ENCODE data around the gene FADS6. TPM values are rescaled to one million over a fixed set of nuclear protein-coding genes. Genes with fewer than 3 reads are reported as not detected.

The FADS6 gene
- total RNA-seq, 2 donors from 2014 or later = not detected

GRCh38 chr17:74936470-74936799, 43.0 kb upstream of the FADS6 start:
- Histone ChIP-seq H3K4me1 (peaks cover 0 to 11% of the 10 kb centered on the region in 2 donors), H3K27me3 (peaks cover 16 to 18% of the 10 kb centered on the region in 2 donors), H3K9me3 (no peaks in the 10 kb centered on the region), H3K27ac (no peak overlapping the region), H3K36me3 (no peaks in the 10 kb centered on the region), H3K4me3 (no peak overlapping the region)
- DNase-seq (ENCODE audit: low spot score) = no peak
- TF ChIP-seq CTCF (IDR thresholded peaks at IDR 0.05) = no peak

GRCh38 chr17:74935585-74936469, 42.4 kb upstream of the FADS6 start, which contains the start of gene OTOP3:
Gene OTOP3 (plus strand): TSS chr17:74935898. CDS start chr17:74935922, 24 bp downstream.
- TF ChIP-seq CTCF (IDR thresholded peaks at IDR 0.05) = no peak
- Histone ChIP-seq H3K27ac (no peak within 1 kb of the TSS), H3K4me3 (no peak within 1 kb of the TSS), H3K27me3 (peaks cover 16 to 18% of the 10 kb centered on the region in 2 donors), H3K9me3 (no peaks in the 10 kb centered on the region), H3K4me1 (peaks cover 0 to 11% of the 10 kb centered on the region in 2 donors), H3K36me3 (no peaks in the 10 kb centered on the region)
- DNase-seq (ENCODE audit: low spot score) = no peak

DNA sequence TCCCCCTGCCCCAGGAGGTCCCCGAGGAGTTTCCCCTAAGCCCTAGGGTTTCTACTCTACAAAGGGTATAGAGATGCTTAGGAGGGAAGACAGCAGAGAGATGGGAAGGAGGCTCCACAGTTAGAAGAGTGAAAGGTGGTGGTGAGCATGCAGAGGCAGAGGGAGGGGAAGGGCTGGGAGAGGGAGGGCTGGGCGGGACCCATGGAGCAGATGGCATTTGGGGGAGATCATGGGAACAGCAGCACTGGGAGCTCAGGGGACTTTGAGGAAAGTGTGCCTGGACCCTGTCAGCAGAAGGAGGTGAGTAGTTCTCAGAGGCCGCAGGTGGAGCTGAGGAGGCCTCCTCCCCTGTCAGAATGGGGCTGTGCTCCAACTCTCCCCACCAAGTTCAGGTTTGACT, 41.6 kb upstream of the FADS6 start:
- no peak for DNase-seq (ENCODE audit: low spot score)
- H3K4me3 ChIP-seq = no peak overlapping the region
- H3K27me3 ChIP-seq = peaks cover 16 to 18% of the 10 kb centered on the region in 2 donors

DNA sequence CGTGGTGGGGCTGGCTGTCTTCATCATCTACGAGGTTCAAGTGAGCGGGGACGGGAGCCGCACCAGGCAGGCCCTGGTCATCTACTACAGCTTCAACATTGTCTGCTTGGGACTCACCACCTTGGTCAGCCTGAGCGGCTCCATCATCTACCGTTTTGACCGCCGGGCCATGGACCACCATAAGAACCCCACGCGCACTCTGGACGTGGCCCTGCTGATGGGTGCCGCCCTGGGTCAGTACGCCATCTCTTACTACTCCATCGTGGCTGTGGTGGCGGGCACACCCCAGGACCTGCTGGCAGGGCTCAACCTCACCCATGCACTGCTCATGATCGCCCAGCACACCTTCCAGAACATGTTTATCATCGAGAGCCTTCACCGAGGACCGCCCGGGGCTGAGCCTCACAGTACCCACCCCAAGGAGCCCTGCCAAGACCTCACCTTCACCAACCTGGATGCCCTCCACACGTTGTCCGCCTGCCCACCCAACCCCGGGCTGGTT, 37.2 kb upstream of the FADS6 start:
- DNase-seq (ENCODE audit: low spot score) = no peak
- TF ChIP-seq CTCF (IDR thresholded peaks at IDR 0.05) = no peak
- H3K27me3 ChIP-seq = peaks cover 6 to 8% of the 10 kb centered on the region in 2 donors

More for the DNA sequence above, 41.6 kb upstream of the FADS6 start:
- no peak for TF ChIP-seq CTCF (IDR thresholded peaks at IDR 0.05)
- Histone ChIP-seq H3K4me1 (peaks cover 0 to 11% of the 10 kb centered on the region in 2 donors), H3K9me3 (no peaks in the 10 kb centered on the region), H3K36me3 (no peaks in the 10 kb centered on the region), H3K27ac (no peak overlapping the region)

GRCh38 chr17:74928786-74929185, 35.4 kb upstream of the FADS6 start:
- DNase-seq (ENCODE audit: low spot score) = no peak
- H3K36me3 ChIP-seq = no peaks in the 10 kb centered on the region
- no peaks in the 10 kb centered on the region for H3K9me3 ChIP-seq
- H3K27me3 ChIP-seq = peaks cover 0 to 16% of the 10 kb centered on the region in 2 donors
- peaks cover 0 to 11% of the 10 kb centered on the region in 2 donors for H3K4me1 ChIP-seq
- H3K4me3 ChIP-seq = no peak overlapping the region
- TF ChIP-seq CTCF (IDR thresholded peaks at IDR 0.05) = no peak
- no peak overlapping the region for H3K27ac ChIP-seq

More for the DNA sequence above, 37.2 kb upstream of the FADS6 start:
- H3K36me3 ChIP-seq = no peaks in the 10 kb centered on the region
- H3K9me3 ChIP-seq = no peaks in the 10 kb centered on the region
- H3K4me3 ChIP-seq = no peak overlapping the region
- H3K27ac ChIP-seq = no peak overlapping the region
- peaks cover 0 to 2% of the 10 kb centered on the region in 2 donors for H3K4me1 ChIP-seq

Measured in right atrium auricular region (tissue), 2 donors.